GM23338 (cell line): ENCODE data around the gene DIP2B. TPM values are rescaled to one million over a fixed set of nuclear protein-coding genes. Genes with fewer than 3 reads are reported as not detected.

Experiments used
- ATAC-seq: fragments of 200-7000 bp; cut with Tn5 transposase; 3 replicates; pipeline ENCODE4 v1.9.1; 2020
- DNase-seq: peaks from one replicate; pipeline ENCODE4 v3.0.0-alpha.2; 2015; ENCODE audit warnings: low spot score
- H2AFZ ChIP-seq: fragments of 200-600 bp; sonication (generic); 2 replicates; pipeline ENCODE4 v1.8.0; 2016; ENCODE audit warnings: antibody characterized with exemption, mild to moderate bottlenecking, moderate library complexity
- H3F3A ChIP-seq: fragments of 200-600 bp; sonication (generic); replicated peaks from 2 replicates; pipeline ENCODE4 v1.8.0; 2017; ENCODE audit warnings: antibody characterized with exemption, mixed run types, low read depth
- H3K27ac ChIP-seq: fragments of 200-600 bp; sonication (generic); 2 replicates; pipeline ENCODE4 v1.6.1; 2016; ENCODE audit warnings: low read depth
- H3K27me3 ChIP-seq: fragments of 200-600 bp; sonication (generic); 2 replicates; pipeline ENCODE4 v1.8.0; 2016; ENCODE audit warnings: mild to moderate bottlenecking, mixed run types, moderate library complexity; ENCODE audit not compliant: insufficient read depth
- H3K36me3 ChIP-seq: fragments of 200-600 bp; sonication (generic); 2 replicates; pipeline ENCODE4 v1.8.0; 2016; ENCODE audit warnings: mild to moderate bottlenecking; ENCODE audit not compliant: insufficient read depth
- H3K4me1 ChIP-seq: fragments of 200-600 bp; sonication (generic); 2 replicates; pipeline ENCODE4 v1.8.0; 2016; ENCODE audit warnings: mild to moderate bottlenecking, moderate library complexity; ENCODE audit not compliant: insufficient read depth
- H3K4me2 ChIP-seq: fragments of 200-600 bp; sonication (generic); 2 replicates; pipeline ENCODE4 v1.7.1; 2017; ENCODE audit warnings: mixed run types
- H3K4me3 ChIP-seq: fragments of 200-600 bp; sonication (generic); 2 replicates; pipeline ENCODE4 v1.6.1; 2016; ENCODE audit warnings: mixed run types
- H3K79me2 ChIP-seq: fragments of 200-600 bp; sonication (generic); replicated peaks from 2 replicates; pipeline ENCODE4 v1.8.0; 2017; ENCODE audit warnings: mild to moderate bottlenecking; ENCODE audit not compliant: insufficient read depth
- H3K9me2 ChIP-seq: fragments of 200-600 bp; sonication (generic); 2 replicates; pipeline ENCODE4 v1.8.0; 2017; ENCODE audit not compliant: insufficient read depth
- H4K20me1 ChIP-seq: fragments of 200-600 bp; sonication (generic); replicated peaks from 2 replicates; pipeline ENCODE4 v1.8.0; 2017; ENCODE audit warnings: mild to moderate bottlenecking; ENCODE audit not compliant: insufficient read depth
- H3K27ac Mint-ChIP-seq: 2 replicates; pipeline ENCODE4 v1.8.0; 2020; ENCODE audit warnings: inconsistent platforms, mild to moderate bottlenecking, moderate library complexity, mixed read lengths
- H3K27me3 Mint-ChIP-seq: 3 replicates; pipeline ENCODE4 v1.8.0; 2022; ENCODE audit warnings: low read depth, mild to moderate bottlenecking, moderate library complexity, mixed read lengths, inconsistent platforms; ENCODE audit not compliant: insufficient read depth, poor library complexity
- H3K36me3 Mint-ChIP-seq: 3 replicates; pipeline ENCODE4 v1.8.0; 2021; ENCODE audit warnings: low read depth, mild to moderate bottlenecking, inconsistent platforms, moderate library complexity, mixed read lengths
- H3K4me1 Mint-ChIP-seq: 3 replicates; pipeline ENCODE4 v1.8.0; 2020; ENCODE audit warnings: mild to moderate bottlenecking, inconsistent platforms, mixed read lengths
- H3K4me3 Mint-ChIP-seq: 3 replicates; pipeline ENCODE4 v1.8.0; 2021; ENCODE audit warnings: moderate library complexity, mild to moderate bottlenecking, inconsistent platforms, mixed read lengths
- H3K9me3 Mint-ChIP-seq: 3 replicates; pipeline ENCODE4 v1.8.0; 2020; ENCODE audit warnings: moderate library complexity, mild to moderate bottlenecking, inconsistent platforms, mixed read lengths
- CREB1 ChIP-seq: fragments of 250-450 bp; sonication (Bioruptor Pico); IDR thresholded peaks from 2 replicates; pipeline ENCODE4 v1.5.0; 2020; ENCODE audit warnings: low read depth, mild to moderate bottlenecking, moderate library complexity
- CTCF ChIP-seq, 2 experiments: fragments of 200-600 bp in 1 of 2; sonication (generic) in 1 of 2; conservative IDR thresholded peaks; 2 replicates each; pipeline versions ENCODE4 v1.5.1 to v1.6.1; 2016 to 2017; ENCODE audit warnings: antibody characterized with exemption in 2 of 2, low read depth in 2 of 2, mild to moderate bottlenecking in 2 of 2, moderate library complexity in 1 of 2
- EZH2phosphoT487 ChIP-seq: fragments of 200-600 bp; sonication (generic); IDR thresholded peaks from one replicate; pipeline ENCODE4 v1.8.1; 2018; ENCODE audit warnings: antibody characterized with exemption; ENCODE audit not compliant: unreplicated experiment
- JUNB ChIP-seq: IDR thresholded peaks from one replicate; pipeline ENCODE4 v1.6.1; 2016; ENCODE audit warnings: antibody characterized with exemption; ENCODE audit not compliant: unreplicated experiment
- NANOG ChIP-seq: IDR thresholded peaks from 2 replicates; pipeline ENCODE4 v1.6.1; 2016; ENCODE audit warnings: antibody characterized with exemption, borderline replicate concordance
- STAT1 ChIP-seq: IDR thresholded peaks from one replicate; pipeline ENCODE4 v1.6.1; 2016; ENCODE audit warnings: antibody characterized with exemption; ENCODE audit not compliant: unreplicated experiment
- ZNF114 ChIP-seq: fragments of 250-450 bp; sonication (Bioruptor Pico); IDR thresholded peaks from 2 replicates; pipeline ENCODE4 v1.5.0; 2020; ENCODE audit warnings: mild to moderate bottlenecking, moderate library complexity
- ZNF331 ChIP-seq: fragments of 250-450 bp; sonication (Bioruptor Pico); IDR thresholded peaks from 2 replicates; pipeline ENCODE4 v1.5.0; 2020; ENCODE audit warnings: low read depth, mild to moderate bottlenecking, moderate library complexity
- polyA plus RNA-seq: library from polyadenylated mRNA; unstranded; fragments of >200 nt; fragmentation: Nextera tagmentation; extraction: Ambion mirVana; gene quantifications from 2 replicates; pipeline ENCODE4 v1.2.1, GENCODE V29; 2016
- total RNA-seq: library from RNA; depleted of rRNA; stranded (reverse); fragments of >200 nt; shearing (Covaris generic); gene quantifications from 2 replicates; pipeline ENCODE4 v1.2.3, GENCODE V29; 2014
- TF ChIP-seq, protein P1 (sequence below): IDR thresholded peaks from one replicate; pipeline ENCODE4 v1.6.1; 2018; ENCODE audit warnings: antibody characterized with exemption; ENCODE audit not compliant: unreplicated experiment

Gene DIP2B
- total and polyA plus RNA-seq, 2 experiments from 2014 or later = 8.0 to 36.4 TPM

DNA sequence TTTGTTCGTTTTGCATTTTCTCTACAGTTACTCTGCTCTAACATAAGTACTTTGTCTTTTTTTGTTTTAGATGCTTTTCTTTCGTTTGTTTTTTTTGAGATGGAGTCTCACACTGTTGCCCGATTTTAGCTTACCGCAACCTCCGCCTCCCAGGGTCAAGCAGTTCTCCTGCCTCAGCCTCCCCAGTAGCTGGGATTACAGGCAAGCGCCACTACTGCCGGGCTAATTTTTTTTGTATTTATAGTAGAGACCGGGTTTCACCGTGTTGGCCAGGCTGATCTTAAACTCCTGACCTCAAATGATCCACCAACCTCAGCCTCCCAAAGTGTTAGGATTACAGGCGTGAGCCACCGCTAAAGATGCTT, 2.7 kb downstream of the DIP2B start:
- H3F3A ChIP-seq = no peaks in the 10 kb centered on the region
- no peak overlapping the region for H3K27ac ChIP-seq
- no peak overlapping the region for H3K4me3 ChIP-seq
- no peak overlapping the region for H3K4me3 Mint-ChIP-seq
- H3K36me3 Mint-ChIP-seq = no peaks in the 10 kb centered on the region
- no peaks in the 10 kb centered on the region for H3K9me2 ChIP-seq
- no peaks in the 10 kb centered on the region for H3K9me3 Mint-ChIP-seq
- no peak overlapping the region for H3K27ac Mint-ChIP-seq
- H3K4me1 ChIP-seq = peaks cover 17% of the 10 kb centered on the region
- H3K27me3 Mint-ChIP-seq = peaks cover 6% of the 10 kb centered on the region
- peaks cover 73% of the 10 kb centered on the region for H3K79me2 ChIP-seq
- no peaks in the 10 kb centered on the region for H3K27me3 ChIP-seq
- H3K4me2 ChIP-seq = no peak overlapping the region
- ATAC-seq = no peak
- DNase-seq = no peak
- H4K20me1 ChIP-seq = peaks cover 8% of the 10 kb centered on the region; the same call in 1 of the 2 replicates
- TF ChIP-seq CTCF (conservative IDR thresholded peaks at IDR 0.05; ENCODE audit: low read depth in 2 of 2) (no peak), STAT1 (no peak), JUNB (no peak), ZNF114 (CRISPR knock-in tag) (no peak), CREB1 (CRISPR knock-in tag) (no peak), NANOG (no peak), EZH2phosphoT487 (no peak), ZNF331 (CRISPR knock-in tag) (no peak)
- TF ChIP-seq, protein P1, sequence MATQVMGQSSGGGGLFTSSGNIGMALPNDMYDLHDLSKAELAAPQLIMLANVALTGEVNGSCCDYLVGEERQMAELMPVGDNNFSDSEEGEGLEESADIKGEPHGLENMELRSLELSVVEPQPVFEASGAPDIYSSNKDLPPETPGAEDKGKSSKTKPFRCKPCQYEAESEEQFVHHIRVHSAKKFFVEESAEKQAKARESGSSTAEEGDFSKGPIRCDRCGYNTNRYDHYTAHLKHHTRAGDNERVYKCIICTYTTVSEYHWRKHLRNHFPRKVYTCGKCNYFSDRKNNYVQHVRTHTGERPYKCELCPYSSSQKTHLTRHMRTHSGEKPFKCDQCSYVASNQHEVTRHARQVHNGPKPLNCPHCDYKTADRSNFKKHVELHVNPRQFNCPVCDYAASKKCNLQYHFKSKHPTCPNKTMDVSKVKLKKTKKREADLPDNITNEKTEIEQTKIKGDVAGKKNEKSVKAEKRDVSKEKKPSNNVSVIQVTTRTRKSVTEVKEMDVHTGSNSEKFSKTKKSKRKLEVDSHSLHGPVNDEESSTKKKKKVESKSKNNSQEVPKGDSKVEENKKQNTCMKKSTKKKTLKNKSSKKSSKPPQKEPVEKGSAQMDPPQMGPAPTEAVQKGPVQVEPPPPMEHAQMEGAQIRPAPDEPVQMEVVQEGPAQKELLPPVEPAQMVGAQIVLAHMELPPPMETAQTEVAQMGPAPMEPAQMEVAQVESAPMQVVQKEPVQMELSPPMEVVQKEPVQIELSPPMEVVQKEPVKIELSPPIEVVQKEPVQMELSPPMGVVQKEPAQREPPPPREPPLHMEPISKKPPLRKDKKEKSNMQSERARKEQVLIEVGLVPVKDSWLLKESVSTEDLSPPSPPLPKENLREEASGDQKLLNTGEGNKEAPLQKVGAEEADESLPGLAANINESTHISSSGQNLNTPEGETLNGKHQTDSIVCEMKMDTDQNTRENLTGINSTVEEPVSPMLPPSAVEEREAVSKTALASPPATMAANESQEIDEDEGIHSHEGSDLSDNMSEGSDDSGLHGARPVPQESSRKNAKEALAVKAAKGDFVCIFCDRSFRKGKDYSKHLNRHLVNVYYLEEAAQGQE = no peak
- no peak overlapping the region for H2AFZ ChIP-seq
- no peaks in the 10 kb centered on the region for H3K36me3 ChIP-seq
- peaks cover 30% of the 10 kb centered on the region for H3K4me1 Mint-ChIP-seq

DNA sequence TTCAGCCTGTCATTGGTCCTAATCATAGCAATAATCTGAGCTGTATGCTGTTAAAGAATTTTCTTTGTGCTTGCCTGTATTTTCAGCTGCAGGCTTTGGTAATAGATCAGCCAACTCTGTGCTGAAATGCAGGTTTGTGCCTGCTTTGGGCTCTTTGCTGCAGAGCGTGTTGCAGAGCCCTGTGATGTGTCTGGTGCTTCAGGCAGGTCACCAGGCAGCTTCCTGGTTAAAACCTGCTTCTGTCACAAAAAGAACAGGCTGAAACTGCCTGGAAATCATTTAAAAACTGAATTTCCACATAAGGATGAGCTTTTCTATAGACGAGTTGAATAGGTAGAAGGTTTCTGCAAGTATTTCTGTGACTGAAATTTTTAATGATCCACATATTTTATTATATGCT, 3.1 kb downstream of the DIP2B start:
- no peak overlapping the region for H2AFZ ChIP-seq
- H3F3A ChIP-seq = no peaks in the 10 kb centered on the region
- ATAC-seq = no peak
- H3K27me3 Mint-ChIP-seq = peaks cover 7% of the 10 kb centered on the region
- H3K36me3 ChIP-seq = no peaks in the 10 kb centered on the region
- no peak overlapping the region for H3K27ac ChIP-seq
- no peaks in the 10 kb centered on the region for H3K36me3 Mint-ChIP-seq
- H3K79me2 ChIP-seq = peaks cover 78% of the 10 kb centered on the region
- no peaks in the 10 kb centered on the region for H3K27me3 ChIP-seq
- no peaks in the 10 kb centered on the region for H3K9me3 Mint-ChIP-seq
- H3K4me3 ChIP-seq = no peak overlapping the region
- H3K4me3 Mint-ChIP-seq = no peak overlapping the region
- peaks cover 30% of the 10 kb centered on the region for H3K4me1 Mint-ChIP-seq
- no peak for DNase-seq
- H3K27ac Mint-ChIP-seq = peak overlapping the region; percentile 52; the same call in 1 of the 2 replicates
- H3K4me1 ChIP-seq = peaks cover 17% of the 10 kb centered on the region
- no peak overlapping the region for H3K4me2 ChIP-seq
- no peaks in the 10 kb centered on the region for H3K9me2 ChIP-seq
- peaks cover 10% of the 10 kb centered on the region; the same call in 1 of the 2 replicates for H4K20me1 ChIP-seq
- TF ChIP-seq, protein P1 = no peak
